GM12878 (cell line): ENCODE data around the gene MMADHC. TPM values are rescaled to one million over a fixed set of nuclear protein-coding genes. Genes with fewer than 3 reads are reported as not detected.

Source experiments
- polyA plus RNA-seq, 11 experiments: library from polyadenylated mRNA; depleted of rRNA in 4 of 11; unstranded in 6 of 11; stranded (reverse) in 5 of 11; fragments of >200 nt; fragmentation: Nextera tagmentation in 4 of 11; fragmentation: Illumina TruSeq in 1 of 11; extraction: Ambion mirVana in 4 of 11; extraction: Trizol in 1 of 11; gene quantifications; 1 replicate in 1 of 11; 2 replicates in 10 of 11; pipeline versions ENCODE4 v1.2.1 to v1.2.3, GENCODE V29; 2011 to 2016; ENCODE audit warnings: inconsistent platforms in 2 of 11, missing spikeins in 2 of 11, low read depth in 1 of 11
- small RNA-seq: library from RNA; depleted of rRNA; stranded (forward); fragments of <200 nt; gene quantifications from one replicate; pipeline ENCODE3, GENCODE V24; 2014
- total RNA-seq, 4 experiments: library from RNA; depleted of rRNA in 3 of 4; stranded (reverse); fragments of >200 nt in 3 of 4; fragmentation: Illumina TruSeq in 1 of 4; extraction: Trizol in 1 of 4; gene quantifications; 2 replicates each; pipeline versions ENCODE4 v1.2.1 to v1.2.3, GENCODE V29; 2013 to 2021
- TF ChIP-seq, protein P1 (sequence below): IDR thresholded peaks from 2 replicates; pipeline ENCODE4 v1.6.1; 2012; ENCODE audit warnings: low read depth, low read length, improper control_type of control experiment

MMADHC gene
- total and polyA plus RNA-seq, 10 of the 15 experiments (the other 5 are each of a cell fraction or from before 2014, with no cell fraction given) = 93.6 to 415 (median 147) TPM

DNA sequence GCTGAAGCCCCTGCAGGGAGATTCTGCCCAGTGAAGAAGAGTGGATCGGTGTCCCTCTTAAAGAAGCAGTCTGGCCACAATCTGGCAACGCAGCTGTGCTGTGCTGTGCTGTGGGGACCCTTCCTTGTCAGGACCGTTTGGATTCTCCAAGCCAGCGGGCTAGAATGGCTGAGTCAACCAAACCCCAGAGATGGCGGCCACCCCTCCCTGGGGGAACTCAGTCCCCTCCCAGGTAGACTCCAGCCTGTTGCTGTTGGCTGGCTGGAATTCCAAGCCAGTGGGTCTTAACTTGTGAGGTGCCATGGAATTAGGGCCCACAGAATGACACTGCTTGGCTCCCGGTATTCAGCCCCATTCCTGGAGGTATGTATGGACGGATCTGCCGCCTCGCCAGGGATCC, 62.3 kb downstream of the MMADHC start (continued):
- TF ChIP-seq, protein P1, sequence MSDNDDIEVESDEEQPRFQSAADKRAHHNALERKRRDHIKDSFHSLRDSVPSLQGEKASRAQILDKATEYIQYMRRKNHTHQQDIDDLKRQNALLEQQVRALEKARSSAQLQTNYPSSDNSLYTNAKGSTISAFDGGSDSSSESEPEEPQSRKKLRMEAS = no peak

Small RNA genes within 50 kb of the gene (small RNA-seq; reads per million reads assigned to genes)
- gene RNU6-601P = not detected
